Stimulated activated CD8-positive, alpha-beta memory T cell treated with anti-CD3 and anti-CD28 coated beads, Interleukin-2, amount 100 ng/mL, for 1 hour (primary cell): ENCODE data around the gene PTAFR.

Experiments
- DNase-seq, 2 donors: peaks; one replicate each; pipeline ENCODE4 v3.0.0-alpha.2; 2020; ENCODE audit warnings: low read depth in 2 of 2

Gene PTAFR

DNA sequence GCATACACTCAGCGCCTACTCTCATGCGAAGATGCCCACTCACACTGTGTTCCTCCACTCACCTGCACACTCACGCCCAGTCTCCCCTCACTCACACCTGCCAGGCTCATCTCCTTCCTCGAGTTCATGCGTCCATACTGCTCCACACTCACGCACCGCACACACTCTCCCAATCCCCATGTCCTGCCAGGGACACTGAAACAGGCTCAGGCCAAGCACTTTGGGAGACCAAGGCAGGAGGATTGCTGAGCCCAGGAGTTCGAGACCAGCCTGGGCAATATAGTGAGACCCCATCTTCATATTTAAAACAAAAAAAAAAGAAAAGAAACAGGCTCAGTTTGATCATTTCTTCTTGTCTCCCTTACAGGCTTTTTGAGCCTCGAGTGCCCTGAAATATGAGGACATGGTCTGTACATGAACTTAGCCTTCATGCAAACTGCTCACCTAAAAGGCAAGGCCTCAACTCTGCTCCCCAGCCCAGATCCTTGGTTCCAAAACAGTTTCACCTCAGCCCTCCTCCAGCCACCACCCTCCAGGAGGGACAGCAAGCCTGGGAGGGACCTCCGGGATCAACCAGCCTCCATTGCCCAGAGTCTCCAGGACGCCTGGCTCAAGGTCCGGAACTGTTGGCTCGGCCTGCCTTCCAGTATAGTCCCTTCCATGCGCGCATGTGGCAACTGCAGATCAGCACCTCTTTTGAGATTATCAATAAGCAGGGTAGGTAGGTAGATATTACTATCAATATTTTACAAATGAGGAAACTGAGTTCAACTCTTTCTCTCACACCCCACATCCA lies 2.4 kb upstream of the PTAFR start:
- DNase-seq = no peak

DNA sequence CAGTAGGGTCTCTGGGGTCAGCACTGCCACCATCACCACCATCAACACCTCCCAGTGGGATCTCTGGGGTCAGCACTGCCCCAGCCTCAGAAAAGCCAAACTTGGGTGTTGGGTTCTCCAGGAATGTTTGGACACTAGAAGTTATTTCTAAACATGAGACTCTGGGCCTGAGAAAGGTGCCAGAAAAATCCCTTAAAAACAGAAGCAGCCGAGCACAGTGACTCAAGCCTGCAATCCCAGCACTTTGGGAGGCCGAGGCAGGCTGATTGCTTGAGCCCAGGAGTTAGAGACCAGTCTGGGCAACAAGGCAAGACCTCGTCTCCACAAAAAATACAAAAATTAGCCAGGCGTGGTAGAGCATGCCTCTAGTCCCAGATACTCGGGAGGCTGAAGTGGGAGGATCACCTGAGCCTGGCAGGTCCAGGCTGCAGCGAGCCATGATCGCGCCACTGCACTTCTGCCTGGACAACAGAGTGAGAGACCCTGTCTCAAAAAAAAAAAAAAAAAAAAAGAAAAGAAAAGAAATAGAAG lies 470 bp downstream of the PTAFR start:
- no peak for DNase-seq

DNA sequence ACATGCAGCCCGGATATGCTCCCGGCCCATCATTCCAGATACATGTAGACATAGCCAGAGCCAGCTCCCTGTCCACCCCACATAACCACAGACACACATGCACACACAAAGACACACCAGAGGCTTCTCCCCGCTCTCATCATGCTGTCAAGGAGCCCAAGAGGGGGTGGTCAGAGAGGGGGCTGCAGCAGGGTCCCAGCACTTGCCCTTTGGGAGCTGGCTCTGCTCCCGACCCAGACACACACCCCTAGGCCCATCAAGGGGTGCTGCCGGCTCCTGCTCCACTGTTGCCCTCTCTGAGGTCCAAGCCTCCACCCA lies 2.6 kb downstream of the PTAFR start:
- no peak for DNase-seq

DNA sequence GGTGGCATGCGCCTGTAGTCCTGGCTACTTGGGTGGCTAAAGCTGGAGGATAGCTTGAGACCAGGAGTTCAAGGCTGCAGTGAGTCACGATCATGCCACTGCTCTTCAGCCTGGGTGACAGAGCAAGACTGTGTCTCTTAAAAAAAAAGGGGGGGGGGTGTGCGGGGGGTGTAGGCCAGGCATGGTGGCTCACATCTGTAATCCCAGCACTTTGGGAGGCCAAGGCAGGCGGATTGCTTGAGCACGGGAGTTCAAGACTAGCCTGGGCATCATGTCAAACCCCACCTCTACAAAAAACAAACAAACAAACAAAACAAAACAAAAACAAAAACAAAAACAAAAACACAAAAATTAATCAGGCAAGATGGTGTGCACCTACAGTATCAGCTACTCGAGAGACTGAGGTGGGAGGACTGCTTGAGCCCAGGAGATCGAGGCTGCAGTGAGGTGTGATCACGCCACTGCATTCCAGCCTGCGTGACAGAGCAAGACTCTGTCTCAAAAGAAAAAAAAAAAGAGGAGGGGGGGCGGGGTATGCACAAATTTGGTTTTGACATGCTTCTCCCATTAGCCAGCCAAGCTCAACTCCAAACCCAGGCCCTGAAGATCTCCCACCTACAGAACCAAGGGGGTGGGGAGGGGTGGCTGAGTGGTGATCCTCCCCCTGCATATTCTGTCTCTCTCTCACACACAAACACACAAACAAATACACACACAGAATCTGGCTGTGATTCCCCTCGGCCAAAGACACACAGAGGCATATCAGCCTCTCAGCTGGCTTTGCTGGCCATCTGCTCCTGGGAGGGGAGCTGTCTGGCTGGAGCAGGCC lies 3.1 kb downstream of the PTAFR start:
- no peak for DNase-seq

DNA sequence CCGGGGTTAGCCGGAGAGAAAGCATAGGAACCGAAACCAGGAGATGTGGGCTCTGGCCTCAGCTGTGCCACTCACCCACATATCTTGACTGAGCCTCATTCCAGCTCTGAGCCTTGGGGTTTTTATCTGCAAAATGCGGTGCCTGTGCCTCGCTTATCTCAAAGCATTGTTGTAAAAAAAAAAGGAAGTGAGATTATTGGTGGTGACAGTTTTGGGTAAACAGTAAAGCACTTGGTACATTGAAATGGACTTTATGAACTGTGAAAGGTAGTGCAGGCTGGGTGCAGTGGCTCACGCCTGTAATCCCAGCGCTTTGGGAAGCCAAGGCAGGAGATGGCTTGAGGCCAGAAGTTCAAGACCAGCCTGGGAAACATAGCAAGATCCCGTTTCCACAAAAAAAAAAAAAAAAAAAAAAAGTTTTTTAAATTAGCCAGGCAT lies 3.8 kb downstream of the PTAFR start:
- DNase-seq = no peak

DNA sequence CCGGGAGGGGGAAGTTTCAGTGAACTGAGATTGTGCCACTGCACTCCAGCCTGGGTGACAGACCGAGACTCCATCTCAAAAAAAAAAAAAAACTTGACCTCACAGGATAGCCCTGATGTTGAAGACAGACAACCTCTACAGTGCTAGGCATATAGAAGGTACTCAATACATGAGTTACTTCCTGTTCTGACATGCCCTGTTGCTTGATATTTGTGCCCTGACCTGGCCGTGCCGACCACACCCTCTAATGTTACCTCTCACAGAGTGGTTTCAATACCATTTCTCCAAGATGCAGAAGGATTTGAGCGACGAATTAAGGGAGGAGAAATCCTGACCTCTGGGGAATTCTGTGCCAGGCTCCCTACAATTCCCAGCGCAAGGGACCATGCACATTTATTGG lies 5.2 kb downstream of the PTAFR start:
- DNase-seq = no peak

DNA sequence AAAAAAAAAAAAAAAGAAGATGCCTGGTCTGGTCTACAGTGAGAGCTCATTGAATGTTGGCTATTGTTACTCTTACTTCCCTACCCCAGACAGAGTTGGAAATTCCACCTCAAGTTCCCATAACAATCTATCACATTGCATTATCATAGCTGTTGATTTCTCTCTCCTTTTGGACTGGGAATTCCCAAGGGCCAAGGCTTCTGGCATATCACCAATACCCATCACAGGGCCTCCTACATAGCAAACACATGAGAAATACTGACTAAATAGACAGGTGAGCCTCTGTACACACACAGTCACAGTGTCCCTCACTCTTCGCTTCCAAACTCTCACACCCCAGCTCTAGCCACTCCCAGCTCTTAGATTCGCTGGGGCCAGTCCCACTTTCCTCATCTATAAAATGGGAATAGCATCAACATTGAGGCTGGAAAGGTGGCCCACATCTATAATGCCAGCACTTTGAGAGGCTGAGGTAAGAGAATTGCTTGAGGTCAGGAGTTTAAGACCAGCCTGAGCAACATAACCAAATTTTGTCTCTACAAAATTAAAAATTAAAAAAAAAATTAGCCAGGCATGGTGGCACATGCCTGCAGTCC lies 6.4 kb downstream of the PTAFR start:
- DNase-seq = no peak

DNA sequence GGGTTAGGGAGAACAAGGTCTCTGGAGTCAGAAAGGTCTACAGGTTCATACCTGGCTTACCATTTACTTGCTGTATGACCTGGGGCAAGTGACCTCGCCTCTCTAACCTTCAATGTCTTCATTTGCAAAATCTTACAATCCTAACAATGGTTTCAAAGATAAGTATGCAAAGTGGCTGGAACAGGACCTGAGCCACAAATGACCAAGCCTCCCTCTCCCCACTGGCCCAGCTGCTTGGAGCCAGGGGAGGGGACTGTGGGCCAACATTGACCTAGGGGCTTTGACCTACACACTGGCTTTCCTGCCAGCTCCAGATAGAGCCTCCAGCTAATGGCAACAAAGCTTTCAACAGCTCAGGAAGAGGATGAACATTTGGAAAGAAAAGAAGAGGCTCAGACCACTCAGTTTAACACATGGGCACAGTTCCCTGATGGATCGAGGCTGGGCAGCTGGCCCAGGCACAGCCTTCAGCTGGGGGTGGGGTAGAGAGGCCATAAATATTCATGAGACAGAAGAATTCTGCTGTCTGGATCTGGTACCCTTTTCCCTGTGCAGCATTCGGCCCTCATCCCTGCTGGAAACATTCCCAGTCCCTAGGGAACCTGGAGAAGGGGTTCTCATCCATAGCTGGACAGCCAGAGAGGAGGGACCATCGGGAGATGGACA lies 12.9 kb downstream of the PTAFR start:
- DNase-seq = no peak

DNA sequence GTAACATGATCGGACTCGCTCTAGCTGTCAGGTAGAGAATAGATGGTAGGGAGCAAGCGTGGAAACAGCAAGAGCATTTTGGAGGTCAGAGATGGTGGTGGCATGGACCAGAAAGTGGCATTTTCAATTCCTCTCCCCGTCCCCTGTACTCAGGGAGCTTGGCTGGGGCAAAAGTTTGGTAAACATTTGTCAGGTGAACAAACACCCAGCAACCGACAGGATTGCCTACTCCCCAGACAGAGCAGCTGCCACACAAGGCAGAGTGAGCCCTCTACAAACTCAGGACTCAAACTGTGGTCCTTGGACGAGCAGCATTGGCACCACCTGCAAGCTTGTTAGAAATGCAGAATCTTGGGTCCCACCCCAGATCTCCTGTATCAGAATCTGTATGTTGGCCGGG lies 14.3 kb downstream of the PTAFR start:
- DNase-seq = no peak

DNA sequence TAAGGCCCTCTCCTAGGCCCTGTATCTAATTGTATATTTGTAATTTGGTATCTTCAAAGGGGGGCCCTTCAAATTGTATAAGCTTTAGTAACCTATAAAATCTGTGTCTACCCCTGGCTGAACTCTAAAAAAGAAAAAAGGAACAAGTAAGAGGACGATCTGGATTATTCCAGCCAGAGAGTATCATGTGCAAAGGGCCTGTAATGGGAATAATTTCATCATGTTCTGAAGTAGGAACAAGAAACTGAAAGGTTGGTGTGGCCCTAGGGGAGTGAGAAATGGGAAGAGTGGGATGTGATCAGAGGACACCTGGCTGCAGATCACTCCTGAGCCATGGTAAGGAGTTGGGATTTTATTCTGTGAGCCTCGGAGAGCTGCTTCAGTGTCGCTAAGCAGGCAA lies 14.7 kb downstream of the PTAFR start:
- DNase-seq = no peak

DNA sequence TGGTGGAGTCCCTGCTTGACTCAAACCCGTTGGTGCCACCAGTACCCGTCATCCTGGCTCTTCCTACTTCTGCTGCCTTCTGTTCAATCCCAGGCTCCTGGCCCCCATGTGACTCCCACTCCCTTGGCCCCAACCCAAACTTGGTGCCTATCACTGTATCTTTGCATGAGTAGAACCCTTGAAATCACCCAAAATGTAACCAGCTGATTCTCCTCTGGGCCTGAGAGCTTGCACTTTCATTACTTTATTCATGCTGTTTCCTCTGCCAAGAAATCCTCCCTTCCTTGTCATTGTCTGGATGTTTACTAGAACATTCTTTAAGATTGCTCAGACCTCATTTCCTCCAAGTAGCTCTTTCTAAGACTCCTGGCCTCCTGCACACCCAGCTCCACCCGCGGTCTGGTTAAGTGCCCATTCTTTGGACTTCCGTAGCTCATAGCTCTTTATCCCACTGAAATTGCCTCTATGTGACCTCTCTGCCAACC lies 15.7 kb downstream of the PTAFR start:
- DNase-seq = no peak

DNA sequence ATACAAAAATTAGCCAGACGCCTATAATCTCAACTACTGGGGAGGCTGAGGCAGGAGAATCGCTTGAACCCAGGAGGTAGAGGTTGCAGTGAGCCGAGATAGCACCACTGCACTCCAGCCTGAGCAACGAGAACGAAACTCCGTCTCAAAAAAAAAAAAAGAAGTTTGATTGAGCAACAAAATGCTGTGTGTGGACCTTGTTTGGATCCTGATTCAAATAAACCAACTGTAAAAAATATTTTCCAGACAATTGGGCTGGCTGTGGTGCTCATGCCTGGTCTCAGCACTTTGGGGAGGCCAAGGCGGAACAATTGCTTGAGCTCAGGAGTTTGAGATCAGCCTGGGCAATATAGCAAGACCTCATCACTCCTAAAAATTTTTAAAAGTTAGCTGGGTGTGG lies 16.8 kb downstream of the PTAFR start:
- no peak for DNase-seq

DNA sequence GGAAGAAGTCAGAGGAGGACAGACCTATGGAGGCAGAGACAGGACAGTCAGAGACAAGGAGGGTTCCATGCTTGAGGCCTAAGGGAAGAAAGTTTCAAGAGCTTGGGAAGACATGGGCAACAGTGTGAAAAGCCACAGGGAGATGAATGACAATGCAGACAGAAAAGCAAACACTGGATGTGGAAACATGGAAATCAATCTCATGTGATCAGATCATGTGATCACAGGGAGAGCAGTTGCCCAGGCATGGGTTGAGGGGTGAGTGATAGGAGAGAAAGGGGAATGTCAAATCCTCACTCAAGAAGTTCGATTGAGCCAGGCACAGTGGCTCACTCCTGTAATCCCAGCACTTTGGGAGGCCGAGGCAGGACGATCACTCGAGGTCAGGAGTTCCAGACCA lies 17.2 kb downstream of the PTAFR start:
- no peak for DNase-seq

DNA sequence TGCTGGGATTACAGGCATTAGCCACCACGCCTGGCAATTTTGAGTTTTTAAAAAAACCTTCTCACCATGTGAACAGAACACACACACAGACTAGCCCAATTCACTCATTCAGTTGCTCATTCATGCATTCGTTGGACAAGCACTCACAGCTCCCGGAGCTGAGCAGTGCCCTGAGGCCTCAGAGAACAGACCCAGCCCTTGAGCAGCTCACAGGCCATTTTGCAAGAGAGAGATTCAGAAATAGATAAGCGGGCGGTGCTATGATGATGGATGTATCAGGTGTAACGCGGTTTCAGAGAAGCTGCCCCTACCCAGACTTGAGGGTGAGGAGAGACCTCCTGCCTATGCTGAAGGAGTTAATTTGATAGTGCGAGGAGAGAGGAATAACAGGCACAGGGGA lies 18.6 kb downstream of the PTAFR start:
- no peak for DNase-seq

DNA sequence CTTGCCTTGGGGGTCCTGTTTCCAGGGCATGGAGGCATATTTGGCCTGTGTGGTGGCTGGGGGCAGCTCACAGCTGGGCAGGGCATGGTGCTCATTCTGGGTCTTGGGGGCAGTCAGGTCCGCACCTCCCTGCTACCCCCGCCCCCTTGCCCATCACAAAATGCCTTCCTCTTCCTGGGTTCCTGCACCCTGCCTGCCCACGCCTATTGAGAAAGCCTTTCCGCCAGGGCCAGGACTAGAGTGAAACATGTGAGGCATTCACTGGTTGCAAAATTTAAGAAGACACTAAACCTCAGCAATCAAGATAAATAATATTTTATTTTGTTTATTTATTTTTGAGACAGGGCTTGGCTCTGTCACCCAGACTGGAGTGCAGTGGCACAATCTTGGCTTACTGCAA lies 19.7 kb downstream of the PTAFR start:
- DNase-seq = no peak

DNA sequence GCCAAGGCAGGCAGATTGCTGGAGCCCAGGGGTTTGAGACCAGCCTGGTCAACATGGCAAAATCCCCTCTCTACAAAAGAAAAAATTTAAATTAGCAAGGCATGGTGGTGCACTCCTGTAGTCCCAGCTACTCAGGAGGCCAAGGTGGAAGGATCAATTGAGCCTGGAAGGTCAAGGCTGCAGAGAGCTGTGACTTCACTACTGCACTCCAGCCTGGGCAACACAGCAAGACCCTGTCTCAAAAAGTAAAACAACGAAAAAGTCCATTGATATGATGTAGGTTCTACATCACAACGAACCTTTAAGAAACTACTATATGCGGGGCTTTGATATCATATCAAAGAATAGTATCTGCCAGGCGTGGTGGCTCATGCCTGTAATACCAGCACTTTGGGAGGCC lies 20.9 kb downstream of the PTAFR start:
- DNase-seq = no peak

DNA sequence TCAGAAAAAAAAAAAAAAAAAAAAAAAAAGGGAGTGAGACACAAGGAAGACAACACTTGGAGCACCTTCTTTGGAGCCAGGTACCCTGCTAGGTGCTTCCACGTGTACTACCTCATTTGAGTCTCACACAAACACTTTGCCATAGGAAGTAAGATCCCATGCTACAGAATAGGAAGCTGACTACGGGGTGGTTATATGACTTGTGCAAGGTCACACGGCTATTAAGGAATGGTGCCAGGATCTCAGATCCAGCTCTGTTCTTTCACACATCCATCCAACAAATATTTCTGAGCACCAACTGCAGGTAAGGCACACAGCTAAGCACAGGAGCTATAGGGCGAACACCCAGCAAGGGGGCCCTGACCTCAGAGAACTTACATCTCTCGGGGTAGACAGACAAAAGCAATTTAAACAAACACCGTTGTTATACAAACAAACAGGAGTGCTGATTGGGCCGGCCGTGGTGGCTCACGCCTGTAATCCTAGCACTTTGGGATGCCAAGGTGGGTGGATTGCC lies 22.4 kb downstream of the PTAFR start:
- DNase-seq = no peak

DNA sequence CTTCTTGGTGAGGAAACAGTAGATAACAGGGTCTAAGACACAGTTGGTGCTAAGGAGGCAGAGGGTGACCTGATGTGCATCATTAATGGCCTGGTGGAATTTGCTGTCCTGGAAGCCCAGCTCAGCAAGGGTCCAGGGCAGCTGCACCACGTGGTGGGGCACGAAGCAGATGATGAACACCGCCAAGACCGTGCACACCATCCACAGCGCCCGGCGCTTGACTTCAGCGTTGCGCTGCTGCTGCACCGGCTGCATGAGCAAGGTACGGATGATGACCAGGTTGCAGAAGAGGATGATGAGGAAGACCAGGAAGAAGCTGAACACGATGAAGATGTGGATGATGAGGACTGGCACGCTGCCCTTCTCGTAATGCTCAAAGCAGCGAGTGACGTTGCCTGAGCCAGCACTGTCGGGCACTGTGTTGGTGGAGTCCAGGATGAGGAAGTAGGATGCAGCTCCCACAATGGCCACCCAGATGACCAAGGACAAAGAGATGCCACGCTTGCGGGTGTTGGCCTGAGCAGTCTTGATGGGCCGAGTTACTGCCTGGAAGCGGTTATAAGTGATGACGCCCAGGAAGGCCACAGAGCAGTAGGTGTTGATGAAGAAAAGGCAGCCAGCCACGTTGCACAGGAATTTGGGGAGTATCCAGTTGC lies 26.2 kb downstream of the PTAFR start:
- DNase-seq = no peak

DNA sequence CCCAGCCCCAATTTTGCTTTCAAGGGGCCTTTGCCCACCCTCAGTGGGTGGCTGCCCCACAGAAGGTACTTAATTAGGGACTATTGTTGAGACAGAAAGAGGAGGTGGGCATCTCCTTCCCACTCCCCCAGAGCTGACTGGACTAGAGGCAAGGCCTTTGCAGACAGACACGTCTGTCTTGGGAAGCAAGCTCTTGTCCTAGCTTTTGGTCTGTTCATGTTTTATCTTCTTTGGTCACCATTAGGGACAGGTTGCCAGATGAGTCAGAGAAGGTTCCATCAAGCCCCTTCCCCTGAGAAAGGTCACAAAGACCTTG lies 27.7 kb downstream of the PTAFR start:
- no peak for DNase-seq

DNA sequence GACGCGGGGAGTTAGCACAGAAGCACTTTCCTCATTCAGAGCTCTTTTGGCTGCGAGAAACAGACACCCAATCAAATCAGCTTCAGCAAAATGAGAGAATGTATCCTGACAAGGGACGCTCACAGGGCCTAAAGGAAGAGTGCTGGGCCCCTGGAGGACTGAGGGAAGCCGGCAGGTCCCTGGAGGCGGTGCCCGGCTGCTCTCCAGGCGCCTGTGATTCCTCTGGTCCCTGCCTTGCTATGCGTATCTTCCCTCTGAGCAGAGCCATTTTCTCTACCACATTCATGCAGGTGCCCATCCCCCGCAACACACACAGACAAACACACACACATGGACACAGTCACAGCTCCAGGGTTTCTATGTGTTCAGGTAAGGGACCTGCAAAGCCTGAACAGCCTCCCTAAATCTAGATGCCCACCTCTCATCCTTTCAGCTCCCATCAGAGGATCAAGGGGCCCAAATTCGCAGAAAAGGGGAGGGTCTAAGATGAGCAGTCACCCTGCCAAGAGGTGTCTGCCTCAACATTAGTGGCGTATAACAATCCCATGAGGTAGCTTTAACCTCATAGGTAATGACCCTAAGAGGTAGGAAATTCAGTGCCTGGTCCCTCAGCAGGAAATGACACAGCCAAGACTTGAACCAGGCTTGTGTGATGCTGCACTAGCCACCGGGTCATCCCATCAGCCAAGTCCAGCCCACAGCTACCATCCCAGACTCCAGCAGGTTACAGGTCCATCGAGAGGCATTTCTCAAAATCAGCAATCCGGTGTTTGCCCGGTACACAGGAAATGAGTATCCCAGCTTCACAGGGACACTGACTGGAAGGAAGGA lies 29.0 kb downstream of the PTAFR start:
- no peak for DNase-seq

DNA sequence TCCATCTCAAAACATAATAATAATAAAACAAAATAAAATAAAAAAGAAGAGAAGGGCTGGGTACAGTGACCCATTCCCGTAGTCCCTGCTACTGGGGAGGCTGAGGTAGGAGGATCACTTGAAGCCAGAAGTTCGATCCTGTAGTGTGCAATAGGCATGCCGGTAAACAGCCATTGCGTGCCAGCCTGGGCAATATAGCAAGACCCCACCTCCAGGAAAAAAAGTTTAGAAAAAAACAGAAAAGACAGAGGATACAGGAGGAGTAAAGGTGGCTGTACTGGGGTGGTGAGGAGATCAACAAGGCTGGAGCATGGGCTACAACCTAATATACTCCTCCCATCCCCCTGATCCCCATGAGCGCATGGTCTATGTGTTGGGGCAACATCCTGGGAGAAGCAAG lies 30.8 kb downstream of the PTAFR start:
- DNase-seq = no peak
